HCT116 (cell line): ENCODE data around the gene PLEKHN1. TPM values are rescaled to one million over a fixed set of nuclear protein-coding genes. Genes with fewer than 3 reads are reported as not detected.
"Not testable (repeated sequence)": the region's sequence is repeated elsewhere in the genome, so short reads cannot be mapped to it uniquely, and the experiment has no call there.

Experiments used
- ATAC-seq: fragments of 200-7000 bp; cut with Tn5 transposase; 2 replicates; pipeline ENCODE4 v1.9.1; 2020; ENCODE audit warnings: mild to moderate bottlenecking, moderate library complexity
- BruUV-seq: library from RNA; stranded (reverse); fragments of 400-500 nt; replicated peaks from 2 replicates; lab custom pipeline; 2021; lab: Mats Ljungman, UMichigan
- CTCF ChIA-PET: fragments of 300-600 bp; sonication (Branson Sonifier 250); formaldehyde crosslinking; loops from one replicate; lab custom pipeline; 2021; ENCODE audit warnings: antibody characterized with exemption; lab: Charles Lee
- POLR2A ChIA-PET: fragments of 300-600, 350-600 bp; sonication (Branson Sonifier 250); formaldehyde crosslinking; loops from one replicate; lab custom pipeline; 2021; ENCODE audit warnings: antibody characterized with exemption; lab: Charles Lee
- RAD21 ChIA-PET, 2 experiments: fragments of 300-600 bp; sonication (Branson Sonifier 250); formaldehyde crosslinking; loops; one replicate each; lab custom pipeline; 2023; ENCODE audit warnings: low total read pairs in 2 of 2; ENCODE audit not compliant: uncharacterized antibody in 2 of 2, unreplicated experiment in 2 of 2, low non-redundant PET in 1 of 2; lab: Charles Lee
- DNase-seq: peaks from one replicate; pipeline ENCODE4 v3.0.0-alpha.2; 2010; ENCODE audit warnings: low read depth, low spot score
- H2AFZ ChIP-seq: fragments of 200-600 bp; shearing (Covaris generic), sonication (generic); 2 replicates; pipeline ENCODE4 v1.6.1; 2017; ENCODE audit warnings: low read depth, mixed run types, mixed read lengths, antibody characterized with exemption, low read length; ENCODE audit not compliant: poor library complexity, severe bottlenecking
- H3K27ac ChIP-seq: 2 replicates; pipeline ENCODE4 v1.5.1; 2012; ENCODE audit warnings: low read depth, low read length
- H3K27me3 ChIP-seq: fragments of 200-600 bp; sonication (generic); 2 replicates; pipeline ENCODE4 v1.6.1; 2016; ENCODE audit warnings: mixed run types, low read length, mixed read lengths; ENCODE audit not compliant: insufficient read depth
- H3K36me3 ChIP-seq, 2 experiments: fragments of 200-500 bp in 1 of 2; fragments of 200-600 bp in 1 of 2; sonication (Bioruptor generic) in 1 of 2; sonication (generic) in 1 of 2; 2 replicates each; pipeline versions ENCODE4 v1.5.1 to v1.6.1; 2014 to 2016; ENCODE audit warnings: low read length in 2 of 2, inconsistent platforms in 1 of 2, mixed read lengths in 1 of 2, mixed run types in 1 of 2; ENCODE audit not compliant: insufficient read depth in 2 of 2, control insufficient read depth in 1 of 2
- H3K4me1 ChIP-seq, 2 experiments: fragments of 200-600 bp in 1 of 2; sonication (generic) in 1 of 2; 2 replicates each; pipeline versions ENCODE4 v1.5.1 to v1.6.1; 2012 to 2017; ENCODE audit warnings: low read length in 2 of 2, inconsistent platforms in 1 of 2, mild to moderate bottlenecking in 1 of 2, mixed read lengths in 1 of 2, mixed run types in 1 of 2, moderate library complexity in 1 of 2; ENCODE audit not compliant: insufficient read depth in 2 of 2, control insufficient read depth in 1 of 2
- H3K4me2 ChIP-seq: fragments of 200-600 bp; sonication (generic); 2 replicates; pipeline ENCODE4 v1.6.1; 2017; ENCODE audit warnings: mixed run types, low read length, mixed read lengths
- H3K4me3 ChIP-seq, 2 experiments: fragments of 200-600 bp in 1 of 2; sonication (generic) in 1 of 2; replicated peaks in 1 of 2; 2 replicates each; pipeline ENCODE4 v1.5.1; 2011 to 2016; ENCODE audit warnings: low read length in 2 of 2, control low read depth in 1 of 2, low read depth in 1 of 2, mild to moderate bottlenecking in 1 of 2, mixed read lengths in 1 of 2, mixed run types in 1 of 2
- H3K79me2 ChIP-seq: fragments of 200-600 bp; sonication (generic); 2 replicates; pipeline ENCODE4 v1.6.1; 2017; ENCODE audit warnings: mild to moderate bottlenecking, mixed run types, low read length, moderate library complexity, mixed read lengths; ENCODE audit not compliant: insufficient read depth
- H3K9ac ChIP-seq: fragments of 200-600 bp; sonication (generic); 2 replicates; pipeline ENCODE4 v1.6.1; 2016; ENCODE audit warnings: low read length, mixed read lengths
- H3K9me2 ChIP-seq: fragments of 200-600 bp; sonication (generic), shearing (Covaris generic); 2 replicates; pipeline ENCODE4 v1.6.1; 2017; ENCODE audit warnings: mixed run types, mild to moderate bottlenecking, moderate library complexity; ENCODE audit not compliant: insufficient read depth
- H3K9me3 ChIP-seq, 2 experiments: fragments of 200-500 bp in 1 of 2; fragments of 200-600 bp in 1 of 2; sonication (Bioruptor generic) in 1 of 2; sonication (generic) in 1 of 2; 2 replicates each; pipeline ENCODE4 v1.6.1; 2014 to 2017; ENCODE audit warnings: low read length in 2 of 2, mixed read lengths in 2 of 2, inconsistent platforms in 1 of 2, low read depth in 1 of 2, mild to moderate bottlenecking in 1 of 2, mixed run types in 1 of 2, moderate library complexity in 1 of 2; ENCODE audit not compliant: control insufficient read depth in 1 of 2, insufficient read depth in 1 of 2
- H4K20me1 ChIP-seq: fragments of 200-600 bp; sonication (generic), shearing (Covaris generic); 2 replicates; pipeline ENCODE4 v1.6.1; 2017; ENCODE audit warnings: mixed run types, mild to moderate bottlenecking, moderate library complexity; ENCODE audit not compliant: insufficient read depth
- POLR2AphosphoS5 ChIP-seq: IDR thresholded peaks from 2 replicates; pipeline ENCODE4 v1.6.1; 2011; ENCODE audit warnings: mild to moderate bottlenecking, low read depth, low read length, moderate library complexity
- YY1 ChIP-seq: IDR thresholded peaks from 2 replicates; pipeline ENCODE4 v1.6.1; 2011; ENCODE audit warnings: low read length, low read depth, moderate library complexity, mild to moderate bottlenecking; ENCODE audit not compliant: insufficient replicate concordance; ENCODE audit errors: extremely low read depth
- ZBTB33 ChIP-seq: IDR thresholded peaks from 2 replicates; pipeline ENCODE4 v1.6.1; 2011; ENCODE audit warnings: mild to moderate bottlenecking, low read length, moderate library complexity; ENCODE audit not compliant: insufficient replicate concordance; ENCODE audit errors: extremely low read depth
- ZFX ChIP-seq: fragments of 450-650 bp; IDR thresholded peaks from 2 replicates; pipeline ENCODE4 v1.6.1; 2017
- intact Hi-C: fragments of 100-400 bp; cut with micrococcal nuclease; formaldehyde crosslinking; loops from 2 replicates; pipeline ENCODE4 v1.10.0; 2022
- total RNA-seq: library from RNA; stranded (reverse); gene quantifications from one replicate; pipeline ENCODE4 v1.2.1, GENCODE V29; 2021; ENCODE audit not compliant: unreplicated experiment

Gene PLEKHN1
- total RNA-seq, 1 experiment from 2014 or later, result 11.6 TPM

GRCh38 chr1:1006305-1007159 is 40.2 kb downstream of the PLEKHN1 start:
- DNase-seq (peak; percentile 81), ATAC-seq (peak; percentile 77)
- ChIA-PET CTCF (interaction anchor here (0.8 to 1.5 kb wide), 6 partner anchors 9 to 285 kb away, joined by 3 to 5 read pairs (median 4); no protein-coding TSS in a partner anchor), RAD21 (no interaction called here), POLR2A (interaction anchor here (0.5 to 1.7 kb wide), 5 partner anchors 10 to 156 kb away, joined by 3 to 4 read pairs (median 4); no protein-coding TSS in a partner anchor)
- Histone ChIP-seq H3K79me2 (no peaks in the 10 kb centered on the region; the same call in 1 of the 2 replicates), H3K27me3 (no peaks in the 10 kb centered on the region), H4K20me1 (no peaks in the 10 kb centered on the region), H3K9ac (peak overlapping the region; percentile 82), H3K36me3 (no peaks in the 10 kb centered on the region), H3K4me1 (peaks cover 35 to 55% of the 10 kb centered on the region in 2 experiments), H3K4me3 (peak overlapping the region; percentile 29 to 56), H3K27ac (peak overlapping the region; percentile 60), H3K4me2 (peak overlapping the region; percentile 93), H3K9me2 (no peaks in the 10 kb centered on the region), H3K9me3 (no peaks in the 10 kb centered on the region), H2AFZ (no peak overlapping the region)
- intact Hi-C loops, result no loop called here
- no TSS peak for BruUV-seq
- TF ChIP-seq POLR2AphosphoS5 (peak; percentile 33), ZFX (no peak), ZBTB33 (peak; percentile 38), YY1 (peak; percentile 27)

GRCh38 chr1:1010131-1010530 is 43.8 kb downstream of the PLEKHN1 start:
- H3K79me2 ChIP-seq, intact Hi-C loops, H2AFZ ChIP-seq, POLR2A ChIA-PET, H3K9me3 ChIP-seq, ATAC-seq, H3K27me3 ChIP-seq, H3K9me2 ChIP-seq, H4K20me1 ChIP-seq, DNase-seq, H3K4me3 ChIP-seq, H3K36me3 ChIP-seq, H3K9ac ChIP-seq, H3K27ac ChIP-seq, BruUV-seq, CTCF ChIA-PET, RAD21 ChIA-PET, H3K4me2 ChIP-seq: not testable (repeated sequence)
- H3K4me1 ChIP-seq, result peaks cover 34 to 48% of the 10 kb centered on the region in 2 experiments
